Effector CD8-positive, alpha-beta T cell (primary cell): ENCODE data around the gene ARF1.

Experiments
- DNase-seq: peaks from one replicate; lab custom pipeline; 2025; lab: John Stamatoyannopoulos, UW

The ARF1 gene

DNA sequence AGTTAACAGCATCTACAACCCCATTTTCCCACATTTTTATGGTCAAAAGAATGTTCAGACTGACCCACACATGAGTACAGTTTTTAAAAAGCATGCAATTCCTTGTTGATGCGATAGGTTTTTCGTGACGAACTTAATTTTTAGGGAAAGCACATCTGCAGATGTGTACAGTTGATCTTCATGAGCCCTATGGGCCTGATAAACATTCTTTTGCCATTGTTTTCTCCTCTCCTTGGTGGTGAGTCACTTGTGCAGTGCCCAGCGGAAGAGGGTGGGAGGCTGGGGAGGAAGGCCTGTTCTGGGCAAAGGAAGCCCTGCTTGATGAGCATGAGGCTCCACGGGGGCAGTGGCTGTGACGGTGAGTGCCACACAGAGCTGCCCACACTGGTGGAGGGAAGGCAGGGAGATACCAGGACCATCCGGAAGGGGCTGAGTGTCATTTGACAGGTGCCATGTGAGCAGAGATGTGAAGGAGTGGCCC is 5.3 kb downstream of the ARF1 start:
- no peak for DNase-seq

- DNase-seq: no peak
These were observed 6.3 kb downstream of the ARF1 start for GRCh38 chr1:228088586-228089498.

GRCh38 chr1:228089519-228090380 is 7.2 kb downstream of the ARF1 start:
- no peak for DNase-seq

GRCh38 chr1:228090613-228091081 is 8.1 kb downstream of the ARF1 start:
- DNase-seq: no peak

GRCh38 chr1:228091084-228091483 is 8.6 kb downstream of the ARF1 start:
- no peak for DNase-seq

DNA sequence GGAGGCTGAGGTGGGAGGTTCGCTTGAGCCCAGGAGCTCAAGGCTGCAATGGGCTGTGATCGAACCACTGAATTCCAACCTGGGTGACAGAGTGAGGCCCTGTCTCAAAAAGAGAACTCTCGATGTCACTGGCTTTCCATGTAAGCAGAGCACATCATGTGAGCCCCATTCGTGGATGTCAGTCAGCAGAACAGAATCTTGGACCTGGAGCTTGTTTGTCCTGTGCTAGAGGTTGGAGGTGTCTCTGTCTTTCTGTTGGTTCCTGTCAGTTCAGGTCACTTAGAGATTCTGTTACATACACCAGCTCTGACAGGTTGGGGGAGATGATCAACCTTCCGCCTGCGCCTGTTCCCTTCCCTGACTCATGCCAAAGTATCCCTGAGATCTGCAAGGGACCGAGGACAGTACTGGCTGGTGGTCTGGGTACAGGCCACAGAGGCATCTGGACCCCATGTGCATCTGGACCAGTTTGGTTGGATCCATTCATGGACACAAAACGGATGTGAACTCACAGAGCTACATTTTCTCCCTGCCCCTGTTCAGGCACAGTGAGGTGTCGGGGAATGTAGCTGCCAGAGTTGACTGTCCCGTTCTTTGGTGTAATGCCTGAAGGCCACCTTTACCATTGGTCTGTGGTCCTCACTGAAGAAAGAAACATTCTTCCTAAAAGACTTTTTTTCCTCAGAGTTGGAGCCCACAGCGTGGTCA is 10.0 kb downstream of the ARF1 start:
- no peak for DNase-seq

- DNase-seq: no peak
These were observed 10.8 kb downstream of the ARF1 start for GRCh38 chr1:228093050-228093906.

DNA sequence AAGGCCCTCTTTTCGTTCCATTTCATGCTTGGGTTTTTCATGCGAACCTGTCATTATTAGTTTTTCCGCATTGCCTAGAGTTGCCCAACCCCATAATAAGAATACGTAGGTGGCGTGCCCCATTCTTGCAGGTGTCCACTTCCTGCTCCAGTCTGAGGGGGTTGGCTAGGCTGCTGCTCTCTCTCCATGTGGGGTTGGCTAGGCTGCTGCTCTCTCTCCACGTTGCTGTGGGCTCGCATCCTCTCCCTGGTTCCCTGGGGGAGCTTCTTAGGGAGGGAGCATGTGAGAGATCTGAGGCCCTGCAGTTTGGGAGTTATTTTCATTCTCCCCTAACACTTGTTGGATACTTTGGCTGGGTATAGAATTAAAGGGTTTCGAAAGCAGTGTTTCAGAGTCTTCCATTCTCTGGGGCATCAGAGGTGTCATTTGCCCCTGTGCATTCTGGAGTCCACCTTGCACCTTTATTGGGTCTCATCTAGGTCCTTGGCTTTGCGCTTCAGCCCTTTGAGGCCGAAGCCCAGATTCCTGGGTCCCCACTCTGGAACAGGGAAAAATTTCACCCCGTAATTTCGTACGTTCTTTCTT is 12.0 kb downstream of the ARF1 start:
- no peak for DNase-seq

DNA sequence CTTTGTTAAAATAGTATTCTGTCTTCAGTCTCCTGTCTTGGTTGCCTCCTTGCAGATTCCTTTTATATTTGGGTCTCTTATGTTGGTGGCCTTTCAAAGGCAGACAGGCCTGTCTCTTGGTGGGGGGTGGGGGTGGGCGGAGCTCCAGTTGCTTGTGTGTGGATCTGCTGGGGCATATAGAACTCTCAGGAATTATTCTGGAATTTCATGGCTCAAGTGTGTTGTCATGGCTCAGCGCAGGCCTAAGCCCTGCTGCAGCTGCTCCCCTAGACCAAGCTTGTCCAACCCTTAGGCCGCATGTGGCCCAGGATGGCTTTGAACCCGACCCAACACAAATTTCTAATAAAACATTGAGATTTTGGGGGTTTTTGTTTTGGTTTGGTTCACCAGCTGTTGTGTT is 12.7 kb downstream of the ARF1 start:
- no peak for DNase-seq

DNA sequence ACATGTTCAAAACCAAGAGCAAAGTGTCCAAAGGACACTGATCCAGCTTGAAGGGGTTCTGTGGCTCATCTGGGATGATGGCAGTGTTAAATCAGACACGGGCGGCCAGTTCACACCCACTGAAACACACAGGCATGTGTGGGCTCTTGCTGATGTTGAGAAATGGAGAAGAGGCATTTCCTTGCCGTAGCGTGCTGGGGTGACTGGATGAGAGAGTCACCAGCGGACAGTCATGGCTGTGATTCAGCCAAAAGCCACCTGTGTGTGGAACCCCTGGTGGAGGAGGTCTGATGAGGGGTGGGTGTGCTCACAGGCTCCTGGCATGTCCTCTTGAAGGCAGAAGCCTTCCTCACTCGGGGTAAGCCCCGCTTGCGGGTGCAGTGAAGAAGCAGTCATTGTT is 13.4 kb downstream of the ARF1 start:
- no peak for DNase-seq

GRCh38 chr1:228096416-228097332 is 14.2 kb downstream of the ARF1 start:
- no peak for DNase-seq

- no peak for DNase-seq
These were observed 15.0 kb downstream of the ARF1 start for GRCh38 chr1:228097333-228098081.

DNA sequence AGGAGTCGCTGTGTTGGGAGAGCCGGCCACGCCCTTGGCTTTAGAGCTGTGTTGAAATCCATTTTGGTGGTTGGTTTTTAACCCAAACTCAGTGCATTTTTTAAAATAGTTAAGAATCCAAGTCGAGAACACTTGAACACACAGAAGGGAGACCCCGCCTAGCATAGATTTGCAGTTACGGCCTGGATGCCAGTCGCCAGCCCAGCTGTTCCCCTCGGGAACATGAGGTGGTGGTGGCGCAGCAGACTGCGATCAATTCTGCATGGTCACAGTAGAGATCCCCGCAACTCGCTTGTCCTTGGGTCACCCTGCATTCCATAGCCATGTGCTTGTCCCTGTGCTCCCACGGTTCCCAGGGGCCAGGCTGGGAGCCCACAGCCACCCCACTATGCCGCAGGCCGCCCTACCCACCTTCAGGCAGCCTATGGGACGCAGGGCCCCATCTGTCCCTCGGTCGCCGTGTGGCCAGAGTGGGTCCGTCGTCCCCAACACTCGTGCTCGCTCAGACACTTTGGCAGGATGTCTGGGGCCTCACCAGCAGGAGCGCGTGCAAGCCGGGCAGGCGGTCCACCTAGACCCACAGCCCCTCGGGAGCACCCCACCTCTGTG is 15.9 kb downstream of the ARF1 start:
- no peak for DNase-seq

DNA sequence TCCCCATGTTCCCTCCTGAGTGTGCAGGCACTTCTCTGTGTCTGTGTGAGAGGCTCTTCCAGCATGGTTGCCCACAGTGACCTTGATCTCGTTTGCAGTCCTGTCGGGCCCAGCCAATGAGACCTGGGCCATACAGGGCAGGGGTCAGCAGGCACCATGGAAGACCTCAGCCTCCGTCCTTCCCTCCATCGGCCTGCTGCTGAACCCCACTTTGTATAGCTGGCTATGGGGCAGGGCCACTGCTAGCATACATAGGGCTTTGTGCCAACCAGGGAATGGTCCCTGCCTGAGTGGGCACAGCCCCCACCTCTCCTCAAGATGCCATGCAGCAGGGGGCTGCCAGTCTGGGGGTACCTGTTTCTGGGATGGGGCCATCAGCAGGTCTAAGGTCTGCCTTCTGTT is 16.8 kb downstream of the ARF1 start:
- no peak for DNase-seq

- DNase-seq: no peak
These were observed 18.5 kb downstream of the ARF1 start for GRCh38 chr1:228100822-228101613.

DNA sequence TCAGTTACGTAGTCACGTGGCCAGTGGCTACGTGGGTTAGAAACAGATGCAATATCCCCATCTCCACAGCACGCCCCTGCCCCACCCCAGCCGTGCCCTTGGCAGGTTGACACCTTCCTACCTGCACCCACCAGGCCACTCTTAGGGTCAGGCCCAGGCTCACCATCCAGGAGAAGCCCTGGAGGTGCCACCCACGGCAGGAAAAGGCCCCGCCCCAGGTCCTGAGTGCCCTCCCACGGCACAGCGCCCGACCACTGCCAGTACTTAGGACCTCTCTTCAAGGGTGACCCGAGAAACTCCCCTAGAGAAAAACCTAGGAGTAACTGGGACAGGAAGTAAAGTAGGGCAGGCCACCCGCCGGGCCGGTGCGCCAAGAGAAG is 19.1 kb downstream of the ARF1 start:
- no peak for DNase-seq

DNA sequence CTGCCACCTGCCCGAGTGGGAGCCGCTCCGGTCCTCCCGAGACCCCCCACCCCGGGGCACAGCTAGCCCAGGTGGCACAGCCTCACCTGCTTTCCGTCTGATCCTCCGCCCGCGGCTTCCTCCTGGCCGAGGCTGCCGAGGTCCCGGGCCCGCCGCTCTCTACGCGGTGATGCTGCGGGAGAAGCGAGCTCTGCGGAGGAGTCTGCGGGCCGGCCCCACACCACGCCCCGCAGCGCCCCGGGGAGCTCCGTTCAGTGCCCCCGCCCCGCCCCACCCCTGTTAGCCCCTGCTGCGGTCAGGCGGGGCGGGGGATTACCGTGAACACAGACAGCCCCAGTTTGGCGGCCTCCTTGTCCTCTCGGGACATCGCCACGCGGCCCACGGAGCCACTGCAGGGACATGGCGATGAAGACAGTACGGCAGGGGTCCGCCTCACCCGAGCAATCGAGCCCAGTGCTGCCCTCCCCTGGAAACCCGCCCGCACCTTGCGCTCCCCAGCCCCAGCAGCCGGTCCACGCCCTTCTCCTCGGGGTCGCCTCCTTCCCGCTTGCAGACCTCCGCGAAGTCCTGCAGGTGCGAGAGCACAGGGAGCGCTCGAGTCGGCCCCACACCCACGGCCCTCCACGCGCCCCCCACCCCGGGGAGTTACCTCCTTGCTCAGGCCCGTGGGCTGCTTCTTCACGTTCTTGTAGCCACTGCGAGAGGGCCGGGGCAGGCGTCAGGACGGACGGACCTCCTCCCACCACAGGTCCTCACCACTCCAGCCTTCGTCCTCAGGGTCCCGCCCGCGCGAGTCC is 19.7 kb downstream of the ARF1 start:
- DNase-seq: peak; percentile 34
